CD4-positive, alpha-beta T cell treated with Interleukin-6 for 4 hours (primary cell): ENCODE measurements around the gene NOPCHAP1.
"Not testable (repeated sequence)": the region's sequence is repeated elsewhere in the genome, so short reads cannot be mapped to it uniquely, and the experiment has no call there.

Source experiments
- DNase-seq: peaks from one replicate; pipeline ENCODE4 v3.0.0-alpha.2; 2020; ENCODE audit warnings: mixed read lengths

NOPCHAP1 gene

GRCh38 chr12:104966677-104967076 is 19.4 kb upstream of the NOPCHAP1 start:
- DNase-seq = no peak

DNA sequence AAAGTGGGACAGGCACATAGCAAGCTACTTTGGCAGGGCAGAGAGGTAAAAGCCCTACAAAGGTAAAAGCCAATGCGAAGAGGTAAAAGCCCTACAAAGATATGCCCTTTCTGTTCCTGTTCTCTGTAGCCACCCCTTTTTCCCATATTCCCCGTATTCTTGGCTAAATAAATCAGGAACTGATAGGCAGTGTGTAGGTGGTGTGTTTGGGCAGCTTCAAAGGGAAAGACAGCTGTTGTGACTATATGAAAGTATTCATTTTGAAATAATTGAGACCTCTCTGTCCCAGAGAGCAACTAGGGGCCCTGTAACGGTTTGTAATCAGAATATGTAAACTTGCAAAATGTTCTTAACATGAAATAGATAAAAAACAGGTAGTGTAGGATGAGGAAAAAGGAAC is 16.8 kb upstream of the NOPCHAP1 start:
- DNase-seq = no peak

GRCh38 chr12:104971306-104971705 is 14.8 kb upstream of the NOPCHAP1 start:
- no peak for DNase-seq

DNA sequence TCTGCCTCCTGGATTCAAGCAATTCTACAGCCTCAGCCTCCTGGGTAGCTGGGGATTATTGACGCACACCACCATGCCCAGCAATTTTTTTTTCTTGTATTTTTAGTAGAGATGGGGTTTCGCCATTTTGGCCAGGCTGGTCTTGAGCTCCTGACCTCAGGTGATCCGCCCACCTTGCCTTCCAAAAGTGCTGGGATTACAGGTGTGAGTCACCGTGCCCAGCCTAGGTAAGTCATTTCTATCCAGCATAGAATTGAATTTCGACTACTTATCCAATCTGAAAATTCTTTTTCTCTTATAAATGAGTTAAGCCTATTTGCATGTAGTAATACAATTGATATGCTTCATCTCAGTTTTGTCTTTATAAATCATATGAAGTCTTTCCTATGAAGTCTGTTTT is 12.9 kb upstream of the NOPCHAP1 start:
- DNase-seq = no peak

DNA sequence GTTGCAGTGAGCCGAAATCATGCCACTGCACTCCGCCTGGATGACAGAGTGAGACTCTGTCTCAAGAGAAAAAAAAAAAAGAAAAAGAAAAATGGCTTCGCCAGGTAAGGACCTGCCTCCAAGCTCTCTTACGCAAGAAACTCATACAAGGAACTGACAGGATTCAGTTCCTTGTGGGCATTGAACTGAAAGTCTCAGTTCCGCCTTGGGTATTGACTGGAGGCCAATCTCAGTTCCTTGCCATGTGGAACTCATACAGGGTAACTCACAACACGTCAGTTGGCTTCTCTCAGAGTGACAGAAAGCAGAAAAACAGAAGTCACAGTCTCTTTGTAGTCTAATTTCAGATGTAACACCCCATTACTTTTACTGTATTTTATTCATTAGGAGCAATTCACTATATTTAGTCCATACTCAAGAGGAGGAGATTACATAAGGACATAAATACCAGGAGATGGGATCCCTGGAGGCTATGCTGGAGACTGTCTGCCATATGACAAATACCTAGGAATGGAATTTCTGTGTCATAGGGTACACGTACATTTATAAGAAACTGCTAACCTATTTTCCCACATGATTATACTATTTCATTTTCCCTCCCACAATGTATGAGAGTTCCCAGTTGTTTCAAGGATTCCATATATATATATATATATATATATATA is 11.4 kb upstream of the NOPCHAP1 start:
- DNase-seq = no peak

DNA sequence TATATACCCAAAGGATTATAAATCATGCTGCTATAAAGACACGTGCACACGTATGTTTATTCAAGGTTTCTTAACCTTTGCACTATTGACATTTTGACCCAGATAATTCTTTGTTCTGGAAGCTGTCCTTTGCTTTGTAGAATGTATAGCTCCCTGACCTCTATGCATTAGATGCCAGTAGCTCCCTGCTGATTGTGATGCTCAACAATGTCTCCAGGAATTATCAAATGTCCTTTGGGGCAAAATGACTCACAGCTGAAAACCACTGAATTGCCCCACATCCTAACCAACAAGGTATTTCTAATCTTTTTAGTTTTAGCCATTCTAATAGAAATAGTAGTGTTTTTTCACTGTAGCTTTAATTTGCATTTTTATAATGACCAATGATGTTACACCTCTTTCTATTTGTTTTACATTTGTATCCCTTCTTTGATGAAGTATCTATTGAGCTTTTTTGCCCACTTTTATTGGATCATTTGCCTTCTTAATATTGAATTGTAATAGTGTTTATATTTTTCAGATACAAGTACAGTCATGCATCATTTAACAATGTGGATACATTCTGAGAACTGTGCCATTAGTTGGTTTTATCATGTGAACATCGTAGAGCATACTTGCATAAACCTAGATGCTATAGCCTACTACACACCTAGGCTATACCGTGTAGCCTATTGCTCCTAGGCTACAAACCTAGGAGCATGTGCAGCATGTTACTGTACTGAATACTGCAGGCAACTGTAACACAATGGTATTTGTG is 10.4 kb upstream of the NOPCHAP1 start:
- DNase-seq = no peak

GRCh38 chr12:104976703-104977102 is 9.4 kb upstream of the NOPCHAP1 start:
- DNase-seq = no peak

DNA sequence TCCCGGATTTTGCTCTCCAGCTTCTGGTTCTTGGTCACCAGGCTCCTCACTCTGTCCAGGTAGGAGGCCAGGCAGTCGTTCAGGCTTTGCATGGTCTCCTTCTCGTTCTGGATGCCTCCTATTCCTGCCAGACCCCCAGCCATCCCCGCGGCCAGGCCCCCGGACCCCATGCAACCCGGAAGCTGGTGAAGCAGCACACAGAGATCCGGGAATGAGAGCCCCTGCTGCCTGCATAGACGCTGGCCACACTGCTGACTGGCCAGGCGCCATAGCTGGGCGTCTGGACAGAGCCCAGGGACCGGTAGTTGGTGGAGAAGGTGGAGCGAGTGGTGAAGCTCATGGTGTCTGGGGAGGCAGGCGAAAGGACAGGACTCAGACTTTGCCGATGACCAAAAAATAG is 8.4 kb upstream of the NOPCHAP1 start:
- not testable (repeated sequence) for DNase-seq

- DNase-seq = no peak
These were observed 910 bp upstream of the NOPCHAP1 start for GRCh38 chr12:104985206-104985605.

- no peak for DNase-seq
These were observed 4.8 kb downstream of the NOPCHAP1 start for GRCh38 chr12:104990950-104991349.

DNA sequence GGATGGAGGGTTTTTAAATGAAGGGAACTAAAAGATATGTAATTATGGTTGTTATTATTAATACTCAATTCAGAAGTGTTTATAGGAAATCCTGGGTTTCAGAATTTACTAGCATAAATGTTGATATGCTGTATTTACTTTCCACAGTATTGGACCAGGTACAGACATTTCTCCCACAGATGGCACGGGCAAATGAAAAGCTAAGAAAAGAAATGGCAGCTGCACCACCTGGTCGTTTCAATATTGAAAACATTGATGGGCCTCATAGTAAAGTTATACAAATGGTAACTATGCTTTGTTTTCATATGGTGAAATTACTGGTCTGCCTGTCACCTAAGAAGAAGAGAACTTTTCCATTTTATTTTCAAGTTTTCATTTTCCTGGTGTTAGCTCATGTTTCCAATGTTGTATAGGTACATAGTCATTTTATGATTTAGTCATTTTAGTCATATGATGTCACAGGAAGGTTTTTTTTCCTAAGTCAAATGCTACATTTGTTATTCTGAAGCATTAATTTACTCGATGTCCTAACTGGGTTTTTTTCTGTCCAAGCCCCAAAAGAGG is 5.5 kb downstream of the NOPCHAP1 start:
- no peak for DNase-seq

GRCh38 chr12:104994336-104994735 is 8.2 kb downstream of the NOPCHAP1 start:
- DNase-seq = no peak

DNA sequence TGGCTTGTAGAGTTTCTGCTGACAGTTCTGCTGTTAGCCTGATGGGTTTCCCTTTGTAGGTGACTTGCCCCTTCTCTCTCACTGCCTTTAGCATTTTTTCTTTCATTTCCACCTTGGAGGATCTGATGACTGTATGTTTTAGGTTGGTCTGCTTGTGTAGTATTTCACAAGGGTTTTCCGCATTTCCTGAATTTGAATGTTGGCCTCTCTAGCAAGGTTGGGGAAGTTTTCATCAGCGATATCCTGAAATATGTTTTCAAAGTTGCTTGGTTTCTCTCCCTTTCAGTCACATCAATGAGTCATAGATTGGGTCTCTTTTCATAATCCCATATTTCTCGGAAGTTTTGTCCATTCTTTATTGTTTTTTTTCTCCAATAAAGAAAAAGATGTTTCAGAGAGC is 11.4 kb downstream of the NOPCHAP1 start:
- no peak for DNase-seq

GRCh38 chr12:104998423-104999346 is 12.6 kb downstream of the NOPCHAP1 start:
- DNase-seq = no peak

GRCh38 chr12:104999347-104999685 is 13.2 kb downstream of the NOPCHAP1 start:
- no peak for DNase-seq

- no peak for DNase-seq
These were observed 15.4 kb downstream of the NOPCHAP1 start for GRCh38 chr12:105001476-105001875.

DNA sequence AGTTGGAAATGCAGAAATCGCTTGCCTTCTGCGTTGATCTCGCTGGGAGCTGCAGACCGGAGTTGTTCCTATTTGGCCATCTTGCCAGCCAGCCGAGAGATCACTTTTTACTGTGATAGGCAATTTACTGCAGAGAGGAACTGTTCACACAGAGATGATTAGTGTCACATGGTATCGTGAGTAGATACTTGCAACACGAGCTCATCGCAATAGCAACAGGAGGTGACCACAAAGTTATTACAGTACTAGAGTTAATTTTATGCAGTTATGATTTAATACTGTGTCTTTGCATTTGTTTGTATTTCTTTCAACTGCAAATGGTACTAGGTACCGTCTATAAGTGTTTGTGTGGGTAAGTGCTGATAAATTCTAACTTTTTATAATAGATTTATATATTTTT is 27.8 kb downstream of the NOPCHAP1 start:
- no peak for DNase-seq

DNA sequence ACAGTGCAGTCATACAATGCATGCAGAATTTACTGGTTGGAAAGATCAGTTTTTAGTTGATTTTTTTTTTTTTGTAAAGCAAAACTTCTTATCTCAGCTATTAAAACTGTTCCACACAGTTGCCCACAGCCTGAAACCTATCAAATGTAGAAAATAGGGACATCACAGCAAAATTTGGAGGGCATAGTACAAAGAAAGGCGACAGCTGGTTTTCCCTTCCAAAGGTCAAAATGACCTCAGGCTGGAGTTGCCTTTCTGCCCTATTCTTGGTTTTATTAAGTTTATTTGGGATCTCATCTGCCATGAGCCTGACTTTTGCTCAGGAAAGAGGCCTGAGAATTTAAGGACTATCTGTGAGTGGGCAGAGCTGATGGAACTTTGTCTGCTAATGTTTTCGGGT is 28.5 kb downstream of the NOPCHAP1 start:
- no peak for DNase-seq

GRCh38 chr12:105015543-105015942 is 29.4 kb downstream of the NOPCHAP1 start:
- no peak for DNase-seq

DNA sequence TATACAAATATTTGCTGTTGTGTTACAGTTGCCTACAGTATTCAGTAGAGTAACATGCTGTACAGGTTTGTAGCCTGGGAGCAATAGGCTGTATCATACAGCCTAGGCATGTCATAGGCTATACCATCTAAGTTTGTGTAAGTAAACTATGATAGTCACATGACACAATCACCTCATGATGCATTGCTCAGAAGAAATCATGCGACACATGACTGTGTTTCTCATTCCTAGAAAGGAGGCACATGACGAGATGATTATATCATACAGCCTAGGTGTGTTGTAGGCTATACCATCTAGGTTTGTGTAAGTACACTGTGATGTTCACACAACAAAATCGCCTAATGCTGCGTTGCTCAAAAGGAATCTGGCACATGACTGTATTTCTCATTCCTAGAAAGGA is 31.9 kb downstream of the NOPCHAP1 start:
- no peak for DNase-seq

GRCh38 chr12:105018776-105019175 is 32.7 kb downstream of the NOPCHAP1 start:
- DNase-seq = no peak

- no peak for DNase-seq
These were observed 34.3 kb downstream of the NOPCHAP1 start for GRCh38 chr12:105020241-105020962.

- no peak for DNase-seq
These were observed 38.8 kb downstream of the NOPCHAP1 start for GRCh38 chr12:105024928-105025327.
